Subcutaneous abdominal adipose tissue (tissue), 5 donors: ENCODE results near the gene AARS2.

Experiments
- H3K27ac ChIP-seq: one replicate; pipeline ENCODE4 v1.7.0; 2013; ENCODE audit warnings: low read depth, mild to moderate bottlenecking, inconsistent platforms, low read length, moderate library complexity
- H3K27me3 ChIP-seq, 5 donors: one replicate each; pipeline ENCODE4 v1.7.0; 2013; ENCODE audit warnings: low read length in 5 of 5, inconsistent platforms in 1 of 5; ENCODE audit not compliant: control insufficient read depth in 5 of 5, insufficient read depth in 4 of 5
- H3K36me3 ChIP-seq, 5 donors: one replicate each; pipeline ENCODE4 v1.7.0; 2013; ENCODE audit warnings: low read length in 5 of 5; ENCODE audit not compliant: control insufficient read depth in 5 of 5, insufficient read depth in 5 of 5
- H3K4me1 ChIP-seq, 5 donors: one replicate each; pipeline ENCODE4 v1.7.0; 2013; ENCODE audit warnings: low read length in 5 of 5, mild to moderate bottlenecking in 3 of 5, moderate library complexity in 1 of 5; ENCODE audit not compliant: control insufficient read depth in 5 of 5, insufficient read depth in 5 of 5
- H3K4me3 ChIP-seq, 5 donors: one replicate each; pipeline ENCODE4 v1.7.0; 2013; ENCODE audit warnings: low read length in 5 of 5, low read depth in 1 of 5
- H3K9ac ChIP-seq, 5 donors: one replicate each; pipeline ENCODE4 v1.7.0; 2013; ENCODE audit warnings: low read length in 5 of 5, mild to moderate bottlenecking in 4 of 5, moderate library complexity in 3 of 5
- H3K9me3 ChIP-seq, 5 donors: one replicate each; pipeline ENCODE4 v1.7.0; 2013; ENCODE audit warnings: low read length in 5 of 5; ENCODE audit not compliant: control insufficient read depth in 5 of 5
- donor health status: healthy.
- donor health status: healthy.
- donor health status: healthy.
- donor health status: healthy.
- donor health status: healthy.

Gene AARS2

DNA sequence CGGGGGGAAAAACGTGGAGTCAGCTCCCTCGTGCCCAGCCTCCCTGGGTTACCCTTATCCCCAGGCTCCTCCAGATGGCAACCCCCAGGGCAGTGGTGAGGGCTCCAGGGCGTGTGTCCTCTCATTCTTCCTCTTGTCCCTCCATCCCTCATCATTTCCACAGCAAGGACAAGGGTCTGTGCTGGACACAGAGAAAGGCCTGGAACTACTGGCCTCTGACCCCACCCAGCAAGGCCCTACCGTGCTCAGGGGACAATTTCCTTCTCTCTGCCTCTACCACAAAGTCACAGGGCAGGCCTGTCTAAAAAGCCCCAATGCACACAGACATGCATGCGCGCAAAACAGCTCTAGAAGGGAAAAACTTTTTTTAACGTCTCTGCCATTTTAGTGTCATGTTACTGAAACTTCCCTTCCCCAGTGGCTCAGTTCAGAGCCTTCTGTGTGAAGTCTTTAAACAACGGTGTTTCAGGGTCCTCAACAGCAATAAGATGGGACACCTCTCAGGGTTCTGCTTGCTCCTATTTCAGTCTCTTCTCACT, 54.8 kb downstream of the AARS2 start:
- H3K27ac ChIP-seq: peak overlapping the region; percentile 44
- peaks cover 7 to 37% (median 33%) of the 10 kb centered on the region in 5 donors for H3K4me1 ChIP-seq
- no peaks in the 10 kb centered on the region for H3K27me3 ChIP-seq
- H3K36me3 ChIP-seq: peaks cover 3 to 55% (median 44%) of the 10 kb centered on the region in 5 donors
- H3K9ac ChIP-seq: peak overlapping the region in 1 of 5 donors; percentile 79
- peak overlapping the region in 1 of 5 donors; percentile 73 for H3K4me3 ChIP-seq
- no peaks in the 10 kb centered on the region for H3K9me3 ChIP-seq

DNA sequence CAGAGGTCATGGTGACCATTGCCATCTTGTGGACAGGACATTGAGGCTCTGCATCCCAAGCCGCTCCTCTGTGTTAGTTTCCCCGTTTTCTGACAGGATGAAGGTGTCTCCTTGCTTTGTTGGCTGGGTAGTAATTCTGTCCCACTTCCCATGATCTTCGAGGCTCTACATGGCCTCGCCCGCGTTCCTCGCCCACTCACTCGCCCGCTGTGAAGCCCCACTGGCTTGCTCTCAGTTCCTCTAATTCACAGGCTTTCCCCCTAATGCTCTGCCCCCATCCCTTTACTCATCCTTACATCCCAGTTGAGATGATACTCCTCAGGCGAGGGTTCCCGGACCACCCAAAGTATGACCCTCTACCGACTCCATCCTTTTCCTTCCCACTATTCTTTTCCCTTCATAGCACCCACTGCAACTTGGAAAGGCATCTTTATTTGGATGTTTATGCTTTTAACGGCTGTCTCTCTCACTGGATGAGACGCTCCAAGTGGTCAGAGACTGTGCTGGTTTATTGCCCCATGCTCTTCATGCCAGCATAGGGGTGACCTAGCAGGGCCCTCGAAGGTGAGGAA, 55.3 kb downstream of the AARS2 start:
- Histone ChIP-seq H3K27me3 (no peaks in the 10 kb centered on the region), H3K36me3 (peaks cover 3 to 61% (median 49%) of the 10 kb centered on the region in 5 donors), H3K4me1 (peaks cover 7 to 31% (median 28%) of the 10 kb centered on the region in 5 donors), H3K9ac (peak overlapping the region in 4 of 5 donors; percentile 49 to 79 (median 65)), H3K27ac (peak overlapping the region; percentile 44), H3K4me3 (peak overlapping the region; percentile 47 to 78 (median 73)), H3K9me3 (no peaks in the 10 kb centered on the region)

DNA sequence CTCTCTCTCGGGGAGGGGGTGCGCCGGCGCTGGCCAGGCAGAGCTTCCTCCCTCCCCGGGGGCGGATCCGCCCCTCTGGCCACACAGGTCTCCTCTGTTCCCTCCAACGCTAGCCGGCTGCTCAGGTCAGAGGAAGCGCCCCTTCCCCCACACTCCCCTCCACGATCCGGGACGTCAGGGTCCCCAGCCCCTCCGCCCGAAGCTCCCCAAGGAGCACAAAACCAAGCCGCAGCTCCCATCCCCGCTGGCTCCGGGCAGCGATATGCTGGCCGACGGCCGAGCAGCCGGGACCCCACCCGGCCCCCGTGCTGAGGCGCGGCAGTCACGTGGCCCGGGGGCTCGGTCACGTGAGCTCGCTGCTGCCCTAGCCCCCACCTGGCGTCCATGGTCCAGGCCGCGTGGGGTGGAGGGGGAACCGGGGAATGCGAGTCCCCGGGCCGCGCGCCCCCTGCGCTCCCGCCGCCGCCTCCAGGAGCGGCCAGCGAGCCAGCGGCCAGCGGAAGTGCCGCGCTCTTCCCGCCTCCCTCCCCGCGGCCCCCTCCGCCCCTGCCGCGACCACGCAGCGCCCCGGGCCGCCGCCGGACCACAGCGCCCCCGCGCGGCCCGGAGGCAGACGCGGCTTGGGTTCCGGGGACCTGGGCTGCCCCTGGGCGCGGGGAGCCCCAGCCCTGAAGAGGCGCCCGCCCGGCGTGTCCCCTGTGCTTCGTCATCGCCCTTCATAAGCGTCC, 56.0 kb downstream of the AARS2 start, which contains the start of gene SLC35B2:
SLC35B2 (minus strand) TSS at position 504 of the 728 bp plus-strand sequence; CDS start at position 386, 118 bp downstream.
- peak within 1 kb of the TSS; percentile 68 to 84 (median 76) for H3K4me3 ChIP-seq
- peaks cover 7 to 25% (median 23%) of the 10 kb centered on the region in 5 donors for H3K4me1 ChIP-seq
- H3K27ac ChIP-seq: peak within 1 kb of the TSS; percentile 84
- H3K36me3 ChIP-seq: peaks cover 4 to 64% (median 54%) of the 10 kb centered on the region in 5 donors
- no peaks in the 10 kb centered on the region for H3K27me3 ChIP-seq
- peak within 1 kb of the TSS; percentile 38 to 87 (median 76) for H3K9ac ChIP-seq
- H3K9me3 ChIP-seq: no peaks in the 10 kb centered on the region

DNA sequence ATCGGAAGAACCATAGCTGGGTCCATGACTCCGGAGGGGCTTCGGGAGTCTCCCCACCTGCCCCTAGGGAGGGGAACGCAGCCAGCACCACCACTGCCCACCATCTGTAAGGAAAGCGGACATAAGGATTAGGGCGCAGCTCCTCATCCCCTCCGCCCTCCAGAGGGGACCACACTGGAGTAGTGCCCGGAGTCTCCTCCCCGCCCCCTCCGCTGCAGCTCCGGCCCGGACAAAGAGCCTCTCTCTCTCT, 56.4 kb downstream of the AARS2 start:
- no peaks in the 10 kb centered on the region for H3K9me3 ChIP-seq
- peak overlapping the region; percentile 38 to 87 (median 76) for H3K9ac ChIP-seq
- peak overlapping the region; percentile 84 for H3K27ac ChIP-seq
- peak overlapping the region; percentile 68 to 84 (median 76) for H3K4me3 ChIP-seq
- H3K36me3 ChIP-seq: peaks cover 7 to 64% (median 55%) of the 10 kb centered on the region in 5 donors
- no peaks in the 10 kb centered on the region for H3K27me3 ChIP-seq
- peaks cover 7 to 27% (median 21%) of the 10 kb centered on the region in 5 donors for H3K4me1 ChIP-seq

DNA sequence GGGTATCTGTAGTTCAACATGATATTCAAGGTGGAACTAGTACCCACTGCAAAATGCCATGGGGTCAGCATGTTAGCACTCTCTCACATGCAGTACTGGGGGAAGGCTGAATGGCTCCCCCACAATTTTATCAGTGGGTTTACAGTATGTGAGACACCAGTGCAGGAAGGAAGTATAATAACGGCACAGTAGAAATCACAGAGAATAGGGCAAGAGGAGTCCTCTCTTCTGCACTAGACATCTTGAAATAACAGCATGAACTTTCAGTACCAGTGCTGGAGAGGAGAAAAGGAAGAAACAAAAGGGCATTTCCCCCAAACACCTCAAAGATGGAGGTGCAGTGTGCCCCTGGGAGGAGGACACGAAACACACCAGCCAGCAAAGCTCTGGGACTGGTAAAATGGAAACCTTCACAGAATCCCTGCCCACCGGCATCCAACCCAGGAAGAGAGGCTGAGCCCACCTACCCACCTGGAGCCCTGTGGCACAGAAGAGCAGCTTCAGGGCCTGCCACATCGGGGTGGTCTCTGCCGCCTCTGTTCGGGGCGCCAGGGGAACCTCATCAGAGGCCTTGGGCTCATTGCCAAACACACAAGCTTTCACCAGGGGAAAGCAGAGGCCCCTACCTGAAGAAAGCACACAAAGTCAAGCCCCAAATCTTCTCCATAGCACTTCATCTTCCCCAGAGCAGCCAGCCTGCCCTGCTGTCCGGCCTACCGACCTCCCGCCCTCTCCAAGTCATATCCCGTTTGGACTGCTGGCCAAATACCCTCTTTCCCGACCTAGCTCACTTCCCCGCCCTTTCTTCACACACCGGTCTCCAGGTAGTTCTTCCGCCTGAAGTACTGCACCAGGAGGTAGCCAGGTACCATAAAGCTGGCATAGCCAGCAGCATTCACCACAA, 57.0 kb downstream of the AARS2 start:
- H3K4me3 ChIP-seq: peak overlapping the region; percentile 68 to 84 (median 76)
- H3K9me3 ChIP-seq: no peaks in the 10 kb centered on the region
- H3K4me1 ChIP-seq: peaks cover 7 to 27% (median 21%) of the 10 kb centered on the region in 5 donors
- H3K36me3 ChIP-seq: peaks cover 10 to 66% (median 59%) of the 10 kb centered on the region in 5 donors
- H3K9ac ChIP-seq: peak overlapping the region; percentile 38 to 87 (median 76)
- peak overlapping the region; percentile 84 for H3K27ac ChIP-seq
- H3K27me3 ChIP-seq: no peaks in the 10 kb centered on the region

DNA sequence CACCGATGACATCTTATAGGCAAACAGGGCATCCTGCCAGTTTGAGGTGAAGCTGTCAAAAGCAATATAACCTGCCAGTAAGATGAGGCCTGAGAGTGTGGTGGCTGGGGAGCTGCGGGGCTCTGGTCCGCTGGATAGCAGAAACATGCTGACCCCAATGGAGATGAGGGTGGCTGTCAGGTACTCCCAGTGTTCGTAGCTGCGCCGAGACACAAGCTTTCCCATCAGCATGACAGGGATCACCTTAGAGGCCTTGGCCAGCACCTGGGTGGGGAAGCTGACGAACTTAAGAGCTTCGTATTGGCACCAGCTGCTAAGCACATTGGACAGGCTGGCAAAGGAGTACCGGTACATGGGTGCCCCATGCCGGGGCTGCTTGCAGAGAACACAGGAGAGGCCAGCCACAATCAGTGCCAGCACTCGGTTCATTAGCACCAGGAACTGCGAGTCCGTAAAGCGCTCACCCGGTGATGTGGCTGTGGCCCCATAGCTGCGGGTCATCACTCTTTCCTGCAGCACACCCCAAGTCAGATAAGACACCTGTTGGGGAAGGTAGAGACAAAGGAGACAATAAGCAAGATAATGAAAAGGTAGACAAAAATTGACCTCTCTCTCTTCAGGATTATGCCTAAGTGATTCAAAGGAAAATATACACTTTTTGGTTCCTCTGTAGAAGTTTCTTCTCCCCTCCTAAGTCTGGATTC, 57.9 kb downstream of the AARS2 start:
- Histone ChIP-seq H3K4me1 (peaks cover 7 to 27% (median 21%) of the 10 kb centered on the region in 5 donors), H3K9me3 (no peaks in the 10 kb centered on the region), H3K27ac (peak overlapping the region; percentile 84), H3K27me3 (no peaks in the 10 kb centered on the region), H3K36me3 (peaks cover 19 to 72% (median 66%) of the 10 kb centered on the region in 5 donors), H3K4me3 (no peak overlapping the region), H3K9ac (no peak overlapping the region)

DNA sequence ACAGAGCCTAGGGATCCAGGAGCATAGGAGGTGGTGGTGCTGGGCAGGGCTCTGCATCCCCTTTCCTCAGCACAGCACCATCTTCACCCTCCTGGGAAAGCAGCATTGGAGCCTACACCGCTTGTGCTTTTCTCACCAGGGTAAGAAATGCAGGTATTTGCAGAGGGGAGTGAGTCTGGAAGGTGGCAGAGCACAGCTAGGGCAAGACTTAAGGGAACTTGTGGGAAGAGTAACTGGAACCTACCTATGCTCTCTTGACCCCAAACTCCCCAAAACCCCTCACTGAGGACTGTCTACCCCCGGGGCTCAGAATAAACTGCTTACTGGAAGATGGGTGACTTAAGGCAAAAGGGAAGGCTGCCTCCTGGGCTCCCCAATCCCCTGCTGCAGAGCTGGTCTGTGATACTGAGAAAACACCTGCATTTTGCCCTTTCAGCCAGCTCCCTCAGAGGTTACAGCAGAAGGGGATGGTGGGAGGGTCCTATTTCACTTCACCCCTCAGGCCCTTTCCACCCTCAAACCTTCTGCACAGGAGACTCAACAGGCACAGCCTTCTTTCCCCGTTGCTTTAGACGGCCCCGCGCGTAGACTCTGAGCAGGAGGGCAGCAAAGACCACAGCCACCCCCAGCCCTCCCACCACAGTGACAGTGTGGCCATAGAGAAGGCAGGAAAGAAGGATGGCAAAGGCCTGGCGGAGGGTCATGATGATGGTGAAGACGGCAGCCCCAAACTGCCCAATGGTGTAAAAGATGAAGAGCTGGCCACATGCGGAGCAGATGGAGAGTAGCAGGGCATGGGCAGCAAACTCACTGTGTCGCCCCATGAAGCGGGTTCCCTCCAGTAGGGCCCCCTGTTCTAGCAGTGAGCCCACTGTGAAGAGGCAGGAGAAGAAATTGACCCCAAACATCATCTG, 58.7 kb downstream of the AARS2 start:
- H3K9ac ChIP-seq: no peak overlapping the region
- no peak overlapping the region for H3K4me3 ChIP-seq
- H3K36me3 ChIP-seq: peaks cover 27 to 72% (median 68%) of the 10 kb centered on the region in 5 donors
- no peaks in the 10 kb centered on the region for H3K27me3 ChIP-seq
- H3K9me3 ChIP-seq: no peaks in the 10 kb centered on the region
- peaks cover 7 to 30% (median 24%) of the 10 kb centered on the region in 5 donors for H3K4me1 ChIP-seq
- H3K27ac ChIP-seq: no peak overlapping the region

DNA sequence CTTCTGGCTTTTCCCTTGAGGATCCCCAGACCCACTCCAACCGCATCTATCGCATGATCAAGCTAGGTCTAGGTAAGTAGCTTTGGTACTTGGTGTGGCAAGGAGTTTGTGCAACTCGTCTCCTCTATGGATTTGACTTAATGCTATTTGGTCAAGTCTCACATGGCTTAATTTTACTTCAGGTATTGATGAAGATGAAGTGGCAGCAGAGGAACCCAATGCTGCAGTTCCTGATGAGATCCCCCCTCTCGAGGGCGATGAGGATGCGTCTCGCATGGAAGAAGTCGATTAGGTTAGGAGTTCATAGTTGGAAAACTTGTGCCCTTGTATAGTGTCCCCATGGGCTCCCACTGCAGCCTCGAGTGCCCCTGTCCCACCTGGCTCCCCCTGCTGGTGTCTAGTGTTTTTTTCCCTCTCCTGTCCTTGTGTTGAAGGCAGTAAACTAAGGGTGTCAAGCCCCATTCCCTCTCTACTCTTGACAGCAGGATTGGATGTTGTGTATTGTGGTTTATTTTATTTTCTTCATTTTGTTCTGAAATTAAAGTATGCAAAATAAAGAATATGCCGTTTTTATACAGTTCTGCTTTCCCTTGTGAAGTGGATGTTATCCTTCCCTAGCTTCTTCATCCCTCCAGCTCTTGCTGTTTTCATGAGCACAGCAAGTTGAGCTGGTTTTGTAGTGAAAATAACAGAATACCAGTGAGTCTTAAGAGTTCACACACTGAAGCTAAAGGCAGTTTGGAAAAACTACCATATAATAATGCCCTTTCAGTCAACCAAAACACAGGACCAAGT, 59.6 kb downstream of the AARS2 start:
- H3K27me3 ChIP-seq: no peaks in the 10 kb centered on the region
- H3K9ac ChIP-seq: no peak overlapping the region
- H3K9me3 ChIP-seq: no peaks in the 10 kb centered on the region
- peaks cover 9 to 39% (median 34%) of the 10 kb centered on the region in 5 donors for H3K4me1 ChIP-seq
- H3K36me3 ChIP-seq: peaks cover 29 to 74% (median 72%) of the 10 kb centered on the region in 5 donors
- no peak overlapping the region for H3K27ac ChIP-seq
- no peak overlapping the region for H3K4me3 ChIP-seq
